HepG2 (cell line): ENCODE measurements around the gene TMEM107. TPM values are rescaled to one million over a fixed set of nuclear protein-coding genes. Genes with fewer than 3 reads are reported as not detected.

ENCODE experiments used
- KDM4B ChIP-seq: sonication (generic); formaldehyde crosslinking; IDR thresholded peaks from 2 replicates; pipeline ENCODE4 v1.4.0; 2020; ENCODE audit warnings: missing genetic modification reagents
- PRDM4 ChIP-seq: sonication (generic); formaldehyde crosslinking; IDR thresholded peaks from 2 replicates; pipeline ENCODE4 v1.9.0; 2021; ENCODE audit warnings: missing genetic modification reagents, borderline replicate concordance
- YEATS2 ChIP-seq: sonication (generic); formaldehyde crosslinking; IDR thresholded peaks from 2 replicates; pipeline ENCODE4 v1.4.0; 2020; ENCODE audit warnings: missing genetic modification reagents, borderline replicate concordance
- ZBTB46 ChIP-seq: sonication (generic); formaldehyde crosslinking; IDR thresholded peaks from 2 replicates; pipeline ENCODE4 v1.4.0; 2020; ENCODE audit warnings: mild to moderate bottlenecking, missing genetic modification reagents, borderline replicate concordance
- ZC3H4 ChIP-seq: sonication (generic); formaldehyde crosslinking; IDR thresholded peaks from 2 replicates; pipeline ENCODE4 v1.4.0; 2020; ENCODE audit warnings: missing genetic modification reagents, borderline replicate concordance
- ZNF138 ChIP-seq: sonication (generic); formaldehyde crosslinking; IDR thresholded peaks from 2 replicates; pipeline ENCODE4 v1.5.0; 2020; ENCODE audit warnings: mild to moderate bottlenecking, low read depth, missing genetic modification reagents
- ZNF574 ChIP-seq: sonication (generic); formaldehyde crosslinking; IDR thresholded peaks from 2 replicates; pipeline ENCODE4 v1.4.0; 2020; ENCODE audit warnings: missing genetic modification reagents
- ZNF672 ChIP-seq: sonication (generic); formaldehyde crosslinking; IDR thresholded peaks from 2 replicates; pipeline ENCODE4 v1.8.1; 2022; ENCODE audit warnings: missing genetic modification reagents
- polyA plus RNA-seq, 8 experiments: library from polyadenylated mRNA; depleted of rRNA in 3 of 8; stranded (reverse) in 7 of 8; unstranded in 1 of 8; fragments of >200 nt; fragmentation: Illumina TruSeq in 4 of 8; extraction: Trizol in 4 of 8; gene quantifications; 2 replicates each; pipeline versions ENCODE4 v1.2.1 to v1.2.3, GENCODE V29; 2011 to 2016; ENCODE audit warnings: low read depth in 4 of 8, missing spikeins in 1 of 8, mixed read lengths in 1 of 8; ENCODE audit not compliant: insufficient read depth in 1 of 8
- total RNA-seq, 5 experiments: library from RNA; depleted of rRNA; stranded (reverse); fragments of >200 nt; fragmentation: Illumina TruSeq; extraction: Trizol; gene quantifications; 2 replicates each; pipeline ENCODE4 v1.2.3, GENCODE V29; 2016; ENCODE audit warnings: low read depth in 1 of 5

TMEM107 gene
- total and polyA plus RNA-seq, 2 of the 13 experiments (the other 11 are each of a cell fraction or from before 2014, with no cell fraction given): 7.2 to 15.3 TPM

GRCh38 chr17:8141045-8141444, 35.1 kb downstream of the TMEM107 start (continued):
- TF ChIP-seq ZNF574 (CRISPR knock-in tag) (no peak), ZNF138 (CRISPR knock-in tag) (no peak), ZC3H4 (CRISPR knock-in tag) (no peak), ZBTB46 (CRISPR knock-in tag) (no peak), PRDM4 (no peak), YEATS2 (CRISPR knock-in tag) (no peak), KDM4B (CRISPR knock-in tag) (no peak), ZNF672 (no peak)
